Natural killer cell (primary cell): ENCODE data around the gene PLCB1. TPM values are rescaled to one million over a fixed set of nuclear protein-coding genes. Genes with fewer than 3 reads are reported as not detected.

Experiments
- ATAC-seq, 3 donors: fragments of 150-1000 bp in 2 of 3; fragments of 200-7000 bp in 1 of 3; cut with Tn5 transposase; 1 replicate in 1 of 3; 2 replicates in 2 of 3; pipeline ENCODE4 v1.10.0; 2021; ENCODE audit warnings: mild to moderate bottlenecking in 2 of 3, moderate library complexity in 2 of 3
- DNase-seq, 2 donors: peaks; one replicate each; pipeline versions ENCODE4 v3.0.0 to v3.0.0-alpha.2; 2013 to 2021; ENCODE audit warnings: mixed read lengths in 1 of 2
- H3K27ac ChIP-seq: one replicate; pipeline ENCODE4 v1.5.1; 2013; ENCODE audit warnings: mild to moderate bottlenecking, low read length
- H3K27me3 ChIP-seq: one replicate; pipeline ENCODE4 v1.6.1; 2013; ENCODE audit warnings: low read length; ENCODE audit not compliant: control insufficient read depth, insufficient read depth
- H3K36me3 ChIP-seq: one replicate; pipeline ENCODE4 v1.6.1; 2013; ENCODE audit warnings: low read length; ENCODE audit not compliant: control insufficient read depth, insufficient read depth
- H3K4me1 ChIP-seq: one replicate; pipeline ENCODE4 v1.6.1; 2013; ENCODE audit warnings: low read length; ENCODE audit not compliant: control insufficient read depth, insufficient read depth
- H3K4me3 ChIP-seq: one replicate; pipeline ENCODE4 v1.5.1; 2013; ENCODE audit warnings: low read length
- H3K9me3 ChIP-seq: one replicate; pipeline ENCODE4 v1.6.1; 2013; ENCODE audit warnings: low read length; ENCODE audit not compliant: control insufficient read depth, insufficient read depth
- H3K27ac Mint-ChIP-seq, 2 donors: one replicate each; pipeline ENCODE4 v1.8.0; 2022; ENCODE audit warnings: mild to moderate bottlenecking in 2 of 2, mixed read lengths in 2 of 2, moderate library complexity in 1 of 2
- H3K27me3 Mint-ChIP-seq, 2 donors: one replicate each; pipeline ENCODE4 v1.8.0; 2022; ENCODE audit warnings: low read depth in 2 of 2, mixed read lengths in 2 of 2
- H3K36me3 Mint-ChIP-seq: one replicate; pipeline ENCODE4 v1.8.0; 2022; ENCODE audit warnings: mixed read lengths
- H3K4me1 Mint-ChIP-seq, 2 donors: one replicate each; pipeline ENCODE4 v1.8.0; 2022; ENCODE audit warnings: mixed read lengths in 2 of 2
- H3K4me3 Mint-ChIP-seq: one replicate; pipeline ENCODE4 v1.8.0; 2022; ENCODE audit warnings: mild to moderate bottlenecking, moderate library complexity, mixed read lengths
- H3K9me3 Mint-ChIP-seq, 2 donors: one replicate each; pipeline ENCODE4 v1.8.0; 2022; ENCODE audit warnings: mixed read lengths in 2 of 2
- CTCF ChIP-seq: fragments of 200-600 bp; IDR thresholded peaks from one replicate; pipeline ENCODE4 v1.8.0; 2022; ENCODE audit warnings: antibody characterized with exemption
- WGBS: methylation state at CpG from one replicate; pipeline ENCODE4 v1.1.7; 2013; ENCODE audit warnings: missing lambda C conversion rate; ENCODE audit not compliant: insufficient coverage; 5-methylcytosine and 5-hydroxymethylcytosine counted together
- intact Hi-C: fragments of 100-400 bp; cut with micrococcal nuclease; formaldehyde crosslinking; loops from one replicate; pipeline ENCODE4 v1.14.2; 2022
- total RNA-seq, 4 donors: library from RNA; stranded (reverse); fragments of 120-200 nt in 1 of 4; gene quantifications; one replicate each; pipeline versions ENCODE4 v1.2.3 to v1.2.4, GENCODE V29; 2013 to 2022

Gene PLCB1
- total RNA-seq, 3 donors from 2014 or later (not counting 1 experiment from before 2014, with no cell fraction given), result 48.7 to 66.2 (median 57.7) TPM

- H3K4me3 Mint-ChIP-seq, result peak overlapping the region; percentile 65
- DNase-seq, result peak in 1 of 2 donors; percentile 12
These were observed 20.8 kb downstream of the PLCB1 start for GRCh38 chr20:8152847-8153246.

GRCh38 chr20:8153281-8153908, 21.3 kb downstream of the PLCB1 start:
- peak overlapping the region; percentile 37 to 81 for H3K27ac Mint-ChIP-seq
- H3K9me3 ChIP-seq, result no peaks in the 10 kb centered on the region
- no peak overlapping the region for H3K4me3 ChIP-seq
- H3K4me3 Mint-ChIP-seq, result peak overlapping the region; percentile 65
- H3K27ac ChIP-seq, result peak overlapping the region; percentile 43
- no peaks in the 10 kb centered on the region for H3K27me3 Mint-ChIP-seq
- no peaks in the 10 kb centered on the region for H3K36me3 Mint-ChIP-seq
- TF ChIP-seq CTCF, result no peak
- H3K4me1 Mint-ChIP-seq, result peaks cover 79 to 88% of the 10 kb centered on the region in 2 donors
- 0% methylated on average over 2 of the region's 3 CpGs for WGBS
- peaks cover 29% of the 10 kb centered on the region for H3K4me1 ChIP-seq
- intact Hi-C loops, result loop anchor here (5.0 kb wide), 3 partner anchors 59 to 139 kb away; partner anchors contain the start of gene TMX4
- no peaks in the 10 kb centered on the region for H3K27me3 ChIP-seq
- ATAC-seq (peak; percentile 42 to 70 (median 64)), DNase-seq (peak in 1 of 2 donors; percentile 72)
- no peaks in the 10 kb centered on the region for H3K36me3 ChIP-seq
- no peaks in the 10 kb centered on the region for H3K9me3 Mint-ChIP-seq

More at GRCh38 chr20:8152847-8153246, 20.8 kb downstream of the PLCB1 start:
- H3K4me1 Mint-ChIP-seq, result peaks cover 78 to 86% of the 10 kb centered on the region in 2 donors
- no peaks in the 10 kb centered on the region for H3K27me3 Mint-ChIP-seq
- no peaks in the 10 kb centered on the region for H3K27me3 ChIP-seq
- H3K36me3 Mint-ChIP-seq, result no peaks in the 10 kb centered on the region
- peak in 1 of 3 donors; percentile 8 for ATAC-seq
- peak overlapping the region; percentile 43 for H3K27ac ChIP-seq
- no peaks in the 10 kb centered on the region for H3K9me3 Mint-ChIP-seq
- no peaks in the 10 kb centered on the region for H3K36me3 ChIP-seq
- H3K27ac Mint-ChIP-seq, result peak overlapping the region; percentile 37 to 81
- 70% methylated on average over 2 of the region's 2 CpGs for WGBS
- TF ChIP-seq CTCF, result no peak
- intact Hi-C loops, result loop anchor here (5.0 kb wide), 3 partner anchors 59 to 139 kb away; partner anchors contain the start of gene TMX4
- H3K4me1 ChIP-seq, result peaks cover 29% of the 10 kb centered on the region
- no peaks in the 10 kb centered on the region for H3K9me3 ChIP-seq
- no peak overlapping the region for H3K4me3 ChIP-seq

GRCh38 chr20:8154638-8155037, 22.6 kb downstream of the PLCB1 start:
- peak in 2 of 3 donors; percentile 37 to 47 for ATAC-seq
- no peaks in the 10 kb centered on the region for H3K27me3 Mint-ChIP-seq
- H3K36me3 Mint-ChIP-seq, result no peaks in the 10 kb centered on the region
- no peak for TF ChIP-seq CTCF
- H3K4me3 Mint-ChIP-seq, result peak overlapping the region; percentile 67
- WGBS, result no CpG with 5 or more reads among the region's 2 CpGs
- no peaks in the 10 kb centered on the region for H3K9me3 Mint-ChIP-seq
- H3K27ac ChIP-seq, result peak overlapping the region; percentile 37
- peaks cover 29% of the 10 kb centered on the region for H3K4me1 ChIP-seq
- no peak overlapping the region for H3K4me3 ChIP-seq
- no peaks in the 10 kb centered on the region for H3K27me3 ChIP-seq
- H3K4me1 Mint-ChIP-seq, result peaks cover 80 to 87% of the 10 kb centered on the region in 2 donors
- intact Hi-C loops, result loop anchor here (5.0 kb wide), 3 partner anchors 58 to 138 kb away; partner anchors contain the start of gene TMX4
- H3K27ac Mint-ChIP-seq, result peak overlapping the region; percentile 37 to 81
- DNase-seq, result peak in 1 of 2 donors; percentile 9
- H3K36me3 ChIP-seq, result no peaks in the 10 kb centered on the region
- no peaks in the 10 kb centered on the region for H3K9me3 ChIP-seq
